Ascending aorta (tissue), 2 donors: ENCODE measurements around the gene PRSS2. TPM values are rescaled to one million over a fixed set of nuclear protein-coding genes. Genes with fewer than 3 reads are reported as not detected.
"Not testable (repeated sequence)": the region's sequence is repeated elsewhere in the genome, so short reads cannot be mapped to it uniquely, and the experiment has no call there.

Source experiments
- DNase-seq, 2 donors: peaks; one replicate each; pipeline ENCODE4 v3.0.0-alpha.2; 2019; ENCODE audit warnings: low spot score in 2 of 2
- H3K27ac ChIP-seq, 2 donors: fragments of 200-600 bp; sonication (generic); one replicate each; pipeline ENCODE4 v1.5.1; 2016 to 2017; ENCODE audit warnings: mild to moderate bottlenecking in 1 of 2
- H3K27me3 ChIP-seq: fragments of 200-600 bp; sonication (generic); one replicate; pipeline ENCODE4 v1.5.1; 2017
- H3K36me3 ChIP-seq, 2 donors: fragments of 200-600 bp; sonication (generic); one replicate each; pipeline ENCODE4 v1.5.1; 2016
- H3K4me1 ChIP-seq, 2 donors: fragments of 200-600 bp; sonication (generic); one replicate each; pipeline ENCODE4 v1.5.1; 2016 to 2017; ENCODE audit warnings: mild to moderate bottlenecking in 1 of 2
- H3K4me3 ChIP-seq, 2 donors: fragments of 200-600 bp; sonication (generic); one replicate each; pipeline ENCODE4 v1.5.1; 2016 to 2017; ENCODE audit warnings: mild to moderate bottlenecking in 1 of 2
- H3K9me3 ChIP-seq, 2 donors: fragments of 200-600 bp; sonication (generic); one replicate each; pipeline ENCODE4 v1.5.1; 2016
- CTCF ChIP-seq, 3 experiments: fragments of 200-600 bp in 2 of 3; fragments of 450-650 bp in 1 of 3; sonication (generic) in 2 of 3; IDR thresholded peaks; one replicate each; pipeline ENCODE4 v1.5.1; 2016 to 2019; ENCODE audit warnings: antibody characterized with exemption in 3 of 3, mild to moderate bottlenecking in 1 of 3, moderate library complexity in 1 of 3
- intact Hi-C: fragments of 100-400 bp; cut with DNase I; formaldehyde crosslinking; loops from one replicate; pipeline ENCODE4 v1.15.1; 2023
- total RNA-seq: library from RNA; depleted of rRNA; stranded (reverse); fragments of >200 nt; gene quantifications from one replicate; pipeline ENCODE4 v1.1.0, GENCODE V29; 2016

Gene PRSS2
- total RNA-seq, 1 donor from 2014 or later = not detected

DNA sequence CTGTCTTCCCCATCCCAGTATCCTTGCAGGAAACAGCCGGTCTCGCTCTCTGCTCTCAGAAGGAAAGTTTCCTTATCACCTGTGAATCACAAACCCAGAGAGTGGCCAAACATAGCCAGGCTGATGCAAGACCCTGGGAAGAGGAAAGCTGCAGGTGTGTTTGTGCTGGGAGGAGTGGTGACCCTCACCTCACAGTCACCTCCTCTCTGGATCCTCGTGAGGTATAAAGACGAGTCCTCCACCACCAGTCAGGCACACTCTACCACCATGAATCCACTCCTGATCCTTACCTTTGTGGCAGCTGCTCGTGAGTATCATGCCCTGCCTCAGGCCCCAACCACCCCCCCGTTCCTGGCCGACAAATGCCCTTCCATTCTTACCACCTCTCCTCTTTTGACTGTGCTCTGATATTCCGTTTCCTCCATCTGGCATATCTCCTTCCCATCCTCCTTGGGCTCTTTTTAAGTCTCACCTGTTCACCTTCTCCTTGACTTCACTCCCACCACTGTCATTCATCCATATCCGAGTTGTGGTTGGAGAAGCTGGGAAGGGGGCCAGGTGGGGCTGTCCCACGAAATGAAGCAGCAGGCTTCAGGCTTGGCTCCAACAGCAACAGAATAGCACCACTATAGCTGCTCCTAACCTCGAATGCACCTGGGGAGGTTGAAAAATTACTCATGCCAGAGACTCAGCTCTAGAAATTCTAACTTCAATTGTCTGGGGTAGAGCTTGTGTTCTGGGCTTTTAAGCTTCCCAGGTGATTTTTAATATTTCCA is 21.4 kb upstream of the PRSS2 start, which contains the start of gene PRSS1:
Gene PRSS1, plus strand, starts transcription at position 255 of the 776 bp plus-strand sequence. Its CDS starts 13 bp downstream, at position 268.
- Histone ChIP-seq H3K27ac (no peak within 1 kb of the TSS), H3K36me3 (no peaks in the 10 kb centered on the region), H3K4me1 (no peaks in the 10 kb centered on the region), H3K4me3 (no peak within 1 kb of the TSS), H3K9me3 (no peaks in the 10 kb centered on the region), H3K27me3 (no peaks in the 10 kb centered on the region)
- intact Hi-C loops = no loop called here
- no peak for TF ChIP-seq CTCF (IDR thresholded peaks at IDR 0.05)
- DNase-seq = no peak

- TF ChIP-seq CTCF (IDR thresholded peaks at IDR 0.05) = no peak
- Histone ChIP-seq H3K4me1 (no peaks in the 10 kb centered on the region), H3K27me3 (no peaks in the 10 kb centered on the region), H3K4me3 (no peak overlapping the region), H3K27ac (no peak overlapping the region), H3K36me3 (no peaks in the 10 kb centered on the region), H3K9me3 (no peaks in the 10 kb centered on the region)
- DNase-seq = no peak
- intact Hi-C loops = no loop called here
Observed at GRCh38 chr7:142750321-142750938, 20.3 kb upstream of the PRSS2 start.

- DNase-seq, H3K27me3 ChIP-seq, intact Hi-C loops, H3K4me3 ChIP-seq, H3K9me3 ChIP-seq, H3K36me3 ChIP-seq, H3K27ac ChIP-seq, H3K4me1 ChIP-seq: not testable (repeated sequence)
Observed at GRCh38 chr7:142751526-142752175, 19.1 kb upstream of the PRSS2 start.

DNA sequence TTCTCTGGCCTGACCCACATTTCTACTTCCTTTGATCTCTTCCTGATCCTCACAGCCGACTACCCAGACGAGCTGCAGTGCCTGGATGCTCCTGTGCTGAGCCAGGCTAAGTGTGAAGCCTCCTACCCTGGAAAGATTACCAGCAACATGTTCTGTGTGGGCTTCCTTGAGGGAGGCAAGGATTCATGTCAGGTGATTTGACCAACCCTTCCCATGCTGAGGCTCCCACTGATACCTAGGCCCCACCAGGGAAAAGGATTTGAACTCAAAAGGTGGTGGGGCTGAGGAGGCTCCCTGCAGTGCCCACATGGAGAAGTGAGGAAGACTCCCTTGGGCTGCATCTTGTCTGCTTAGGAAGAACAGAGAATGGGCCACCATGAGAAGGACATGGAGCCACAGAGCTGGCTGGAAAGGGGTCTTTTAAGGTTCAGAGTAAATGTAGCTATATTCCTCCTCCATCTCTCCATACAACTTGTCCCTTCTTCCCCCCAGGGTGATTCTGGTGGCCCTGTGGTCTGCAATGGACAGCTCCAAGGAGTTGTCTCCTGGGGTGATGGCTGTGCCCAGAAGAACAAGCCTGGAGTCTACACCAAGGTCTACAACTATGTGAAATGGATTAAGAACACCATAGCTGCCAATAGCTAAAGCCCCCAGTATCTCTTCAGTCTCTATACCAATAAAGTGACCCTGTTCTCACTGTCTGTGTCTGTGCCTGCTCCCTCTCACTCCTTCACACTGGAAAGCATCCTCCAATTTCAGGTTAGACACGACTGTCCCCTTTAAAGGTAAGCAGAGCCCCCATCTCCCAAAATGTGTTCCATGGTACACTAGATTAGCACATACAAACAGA is 18.2 kb upstream of the PRSS2 start:
- Histone ChIP-seq H3K27ac (no peak overlapping the region), H3K27me3 (no peaks in the 10 kb centered on the region), H3K4me3 (no peak overlapping the region), H3K36me3 (no peaks in the 10 kb centered on the region), H3K4me1 (no peaks in the 10 kb centered on the region), H3K9me3 (no peaks in the 10 kb centered on the region)
- no peak for TF ChIP-seq CTCF (IDR thresholded peaks at IDR 0.05)
- intact Hi-C loops = no loop called here
- no peak for DNase-seq

DNA sequence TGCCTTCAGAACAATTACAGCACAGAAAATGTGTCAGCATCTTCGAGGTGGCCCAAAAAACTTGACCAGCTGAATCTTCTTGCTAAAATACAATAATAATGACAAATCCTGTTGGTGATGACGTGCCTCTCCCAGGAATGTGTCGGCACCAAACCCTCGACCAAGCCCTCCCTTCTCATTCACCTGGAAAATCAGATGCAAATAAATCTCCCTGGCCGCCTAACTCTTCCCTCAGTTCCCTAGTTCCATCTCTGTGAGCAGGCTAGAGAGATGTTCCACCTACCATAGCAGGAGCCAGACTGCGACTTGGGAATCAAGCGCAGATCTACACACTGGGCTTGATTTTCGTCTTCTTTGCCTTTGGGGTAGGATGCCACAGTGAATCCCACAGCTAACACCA is 17.4 kb upstream of the PRSS2 start:
- Histone ChIP-seq H3K9me3 (no peaks in the 10 kb centered on the region), H3K4me3 (no peak overlapping the region), H3K27me3 (no peaks in the 10 kb centered on the region), H3K36me3 (no peaks in the 10 kb centered on the region), H3K27ac (no peak overlapping the region), H3K4me1 (no peaks in the 10 kb centered on the region)
- TF ChIP-seq CTCF (IDR thresholded peaks at IDR 0.05) = no peak
- no peak for DNase-seq
- intact Hi-C loops = no loop called here

DNA sequence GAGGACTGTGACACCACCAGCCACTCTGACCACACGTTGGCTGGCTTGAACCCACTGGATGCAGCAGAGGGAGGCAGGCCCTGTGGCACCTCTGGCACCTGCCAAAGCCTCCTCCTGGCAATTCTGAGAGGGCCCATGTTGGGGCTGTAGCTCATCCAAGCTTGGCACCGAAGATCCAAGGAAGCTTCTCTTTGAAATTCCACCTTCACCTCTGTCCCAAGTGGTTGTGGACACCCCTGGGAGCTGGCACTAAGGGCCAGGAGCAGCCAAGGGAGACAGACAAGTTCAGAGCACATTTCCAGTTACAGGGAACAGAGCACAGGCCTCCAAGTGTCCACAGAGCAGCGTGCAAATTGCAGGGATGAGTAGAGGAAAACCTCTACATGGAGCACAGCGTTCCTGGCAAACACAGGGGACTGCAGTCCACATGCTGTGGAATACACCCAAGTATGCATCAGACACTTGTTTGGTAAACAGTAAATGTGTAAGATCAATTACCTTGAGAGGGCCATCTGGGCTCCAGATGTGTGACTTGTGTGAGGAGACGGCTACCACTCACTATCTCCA is 16.8 kb upstream of the PRSS2 start:
- DNase-seq, H3K4me3 ChIP-seq, H3K36me3 ChIP-seq, H3K9me3 ChIP-seq, H3K27ac ChIP-seq, intact Hi-C loops, H3K27me3 ChIP-seq, H3K4me1 ChIP-seq: not testable (repeated sequence)
